CD4-positive, alpha-beta T cell (primary cell): ENCODE measurements around the gene ESRRB. TPM values are rescaled to one million over a fixed set of nuclear protein-coding genes. Genes with fewer than 3 reads are reported as not detected.

ENCODE experiments used
- ATAC-seq: fragments of 200-7000 bp; cut with Tn5 transposase; one replicate; pipeline ENCODE4 v1.10.0; 2022; ENCODE audit warnings: mild to moderate bottlenecking; ENCODE audit not compliant: poor library complexity
- CTCF ChIA-PET: fragments of 350-600 bp; sonication (Branson Sonifier 250); formaldehyde crosslinking; loops from one replicate; lab custom pipeline; 2021; ENCODE audit warnings: antibody characterized with exemption, inconsistent platforms; lab: Charles Lee
- POLR2A ChIA-PET: fragments of 350-600 bp; sonication (Branson Sonifier 250); formaldehyde crosslinking; loops from one replicate; lab custom pipeline; 2021; ENCODE audit warnings: antibody characterized with exemption, inconsistent platforms; lab: Charles Lee
- DNase-seq, 14 experiments: peaks; one replicate each; pipeline ENCODE4 v3.0.0-alpha.2; 2013 to 2020; ENCODE audit warnings: mixed read lengths in 2 of 14
- H3K27ac ChIP-seq, 2 donors: one replicate each; pipeline versions ENCODE4 v1.5.1 to v1.7.0; 2013; ENCODE audit warnings: low read length in 2 of 2, low read depth in 1 of 2, mild to moderate bottlenecking in 1 of 2
- H3K27me3 ChIP-seq, 2 experiments: 1 replicate in 1 of 2; 2 replicates in 1 of 2; pipeline versions ENCODE4 v1.6.1 to v1.7.0; 2013; ENCODE audit warnings: low read length in 2 of 2, control low read depth in 1 of 2, mild to moderate bottlenecking in 1 of 2, moderate library complexity in 1 of 2; ENCODE audit not compliant: insufficient read depth in 2 of 2, control insufficient read depth in 1 of 2
- H3K36me3 ChIP-seq: one replicate; pipeline ENCODE4 v1.6.1; 2013; ENCODE audit warnings: low read length, control low read depth; ENCODE audit not compliant: insufficient read depth
- H3K4me1 ChIP-seq: one replicate; pipeline ENCODE4 v1.6.1; 2013; ENCODE audit warnings: low read length, control low read depth; ENCODE audit not compliant: insufficient read depth
- H3K4me3 ChIP-seq: one replicate; pipeline ENCODE4 v1.5.1; 2013; ENCODE audit warnings: mild to moderate bottlenecking, low read length, moderate library complexity
- H3K9me3 ChIP-seq, 2 experiments: 1 replicate in 1 of 2; 2 replicates in 1 of 2; pipeline versions ENCODE4 v1.6.1 to v1.7.0; 2013; ENCODE audit warnings: low read length in 2 of 2, mild to moderate bottlenecking in 2 of 2, control low read depth in 1 of 2, moderate library complexity in 1 of 2; ENCODE audit not compliant: control insufficient read depth in 1 of 2, insufficient read depth in 1 of 2
- H3K27ac Mint-ChIP-seq: one replicate; pipeline ENCODE4 v1.8.0; 2020; ENCODE audit warnings: mixed read lengths
- H3K27me3 Mint-ChIP-seq: one replicate; pipeline ENCODE4 v1.8.0; 2021; ENCODE audit warnings: mixed read lengths
- H3K36me3 Mint-ChIP-seq: one replicate; pipeline ENCODE4 v1.8.0; 2021; ENCODE audit warnings: low read depth, mixed read lengths
- H3K4me1 Mint-ChIP-seq: one replicate; pipeline ENCODE4 v1.8.0; 2021; ENCODE audit warnings: low read depth, mixed read lengths
- H3K4me3 Mint-ChIP-seq: one replicate; pipeline ENCODE4 v1.8.0; 2020; ENCODE audit warnings: mild to moderate bottlenecking, mixed read lengths
- H3K9me3 Mint-ChIP-seq: one replicate; pipeline ENCODE4 v1.8.0; 2020; ENCODE audit warnings: mixed read lengths
- CTCF ChIP-seq: fragments of 200-600 bp; IDR thresholded peaks from one replicate; pipeline ENCODE4 v1.8.0; 2022; ENCODE audit warnings: antibody characterized with exemption, mild to moderate bottlenecking
- intact Hi-C, 2 experiments: fragments of 100-400 bp; cut with DNase I in 1 of 2; cut with micrococcal nuclease in 1 of 2; formaldehyde crosslinking; loops; one replicate each; pipeline versions ENCODE4 v1.15.1 to v1.9.0; 2023 to 2025; cut with DNase I, micrococcal nuclease
- total RNA-seq, 174 experiments: library from RNA in 2 of 174; stranded (reverse) in 2 of 174; gene quantifications; one replicate each; pipeline ENCODE4 v1.2.3 and lab custom pipeline; 2021 to 2026

Gene ESRRB
- total RNA-seq, 2 experiments from 2014 or later = 0.17 to 0.27 TPM

GRCh38 chr14:76420827-76421226 lies 44.9 kb downstream of the ESRRB start:
- no peak overlapping the region for H3K27ac Mint-ChIP-seq
- ATAC-seq = no peak

GRCh38 chr14:76421662-76422061 lies 45.7 kb downstream of the ESRRB start:
- H3K27ac Mint-ChIP-seq = no peak overlapping the region
- no peak overlapping the region for H3K4me3 ChIP-seq

More at GRCh38 chr14:76420827-76421226, 44.9 kb downstream of the ESRRB start:
- CTCF ChIA-PET = no interaction called here
- POLR2A ChIA-PET = no interaction called here
- DNase-seq = no peak
- H3K4me3 ChIP-seq = no peak overlapping the region
- no peak overlapping the region for H3K4me3 Mint-ChIP-seq
- no peaks in the 10 kb centered on the region for H3K9me3 ChIP-seq
- TF ChIP-seq CTCF = no peak
- no peaks in the 10 kb centered on the region for H3K36me3 Mint-ChIP-seq
- intact Hi-C loops = no loop called here
- H3K9me3 Mint-ChIP-seq = no peaks in the 10 kb centered on the region
- no peaks in the 10 kb centered on the region for H3K36me3 ChIP-seq
- H3K27me3 ChIP-seq = no peaks in the 10 kb centered on the region
- H3K27me3 Mint-ChIP-seq = peaks cover 18% of the 10 kb centered on the region
- H3K4me1 ChIP-seq = no peaks in the 10 kb centered on the region
- H3K27ac ChIP-seq = no peak overlapping the region
- no peaks in the 10 kb centered on the region for H3K4me1 Mint-ChIP-seq

GRCh38 chr14:76422662-76423061 lies 46.7 kb downstream of the ESRRB start:
- TF ChIP-seq CTCF = no peak
- POLR2A ChIA-PET = no interaction called here

More at GRCh38 chr14:76421662-76422061, 45.7 kb downstream of the ESRRB start:
- Mint-ChIP-seq H3K36me3 (no peaks in the 10 kb centered on the region), H3K4me3 (no peak overlapping the region), H3K4me1 (no peaks in the 10 kb centered on the region), H3K27me3 (peaks cover 10% of the 10 kb centered on the region), H3K9me3 (no peaks in the 10 kb centered on the region)
- Histone ChIP-seq H3K27me3 (peaks cover 0 to 1% of the 10 kb centered on the region in 2 experiments), H3K9me3 (no peaks in the 10 kb centered on the region), H3K36me3 (no peaks in the 10 kb centered on the region), H3K4me1 (no peaks in the 10 kb centered on the region), H3K27ac (no peak overlapping the region)
- CTCF ChIA-PET = interaction anchor here (0.7 kb wide), 1 partner anchor 614 kb away, joined by 4 read pairs; no protein-coding TSS in a partner anchor
- ATAC-seq (no peak), DNase-seq (no peak)
- intact Hi-C loops = no loop called here
- no peak for TF ChIP-seq CTCF
- POLR2A ChIA-PET = no interaction called here

More at GRCh38 chr14:76422662-76423061, 46.7 kb downstream of the ESRRB start:
- H3K4me1 ChIP-seq = no peaks in the 10 kb centered on the region
- no peaks in the 10 kb centered on the region for H3K9me3 ChIP-seq
- ATAC-seq = no peak
- no peak for DNase-seq
- Mint-ChIP-seq H3K9me3 (no peaks in the 10 kb centered on the region), H3K4me1 (no peaks in the 10 kb centered on the region), H3K36me3 (no peaks in the 10 kb centered on the region), H3K4me3 (no peak overlapping the region), H3K27me3 (no peaks in the 10 kb centered on the region), H3K27ac (no peak overlapping the region)
- H3K4me3 ChIP-seq = no peak overlapping the region
- H3K27me3 ChIP-seq = peaks cover 0 to 5% of the 10 kb centered on the region in 2 experiments
- no peak overlapping the region for H3K27ac ChIP-seq
- CTCF ChIA-PET = no interaction called here
- intact Hi-C loops = no loop called here
- no peaks in the 10 kb centered on the region for H3K36me3 ChIP-seq
